Hepatocyte (in vitro differentiated cells): ENCODE results near the gene TNFRSF12A.

Experiments used
- CTCF ChIP-seq: fragments of 200-600 bp; sonication (generic); IDR thresholded peaks from 2 replicates; pipeline ENCODE4 v1.5.1; 2016; ENCODE audit warnings: antibody characterized with exemption, mild to moderate bottlenecking; ENCODE audit not compliant: poor library complexity
- EZH2 ChIP-seq: fragments of 200-600 bp; sonication (generic); IDR thresholded peaks from 2 replicates; pipeline ENCODE4 v1.6.1; 2016; ENCODE audit warnings: antibody characterized with exemption, mild to moderate bottlenecking, borderline replicate concordance

DNA sequence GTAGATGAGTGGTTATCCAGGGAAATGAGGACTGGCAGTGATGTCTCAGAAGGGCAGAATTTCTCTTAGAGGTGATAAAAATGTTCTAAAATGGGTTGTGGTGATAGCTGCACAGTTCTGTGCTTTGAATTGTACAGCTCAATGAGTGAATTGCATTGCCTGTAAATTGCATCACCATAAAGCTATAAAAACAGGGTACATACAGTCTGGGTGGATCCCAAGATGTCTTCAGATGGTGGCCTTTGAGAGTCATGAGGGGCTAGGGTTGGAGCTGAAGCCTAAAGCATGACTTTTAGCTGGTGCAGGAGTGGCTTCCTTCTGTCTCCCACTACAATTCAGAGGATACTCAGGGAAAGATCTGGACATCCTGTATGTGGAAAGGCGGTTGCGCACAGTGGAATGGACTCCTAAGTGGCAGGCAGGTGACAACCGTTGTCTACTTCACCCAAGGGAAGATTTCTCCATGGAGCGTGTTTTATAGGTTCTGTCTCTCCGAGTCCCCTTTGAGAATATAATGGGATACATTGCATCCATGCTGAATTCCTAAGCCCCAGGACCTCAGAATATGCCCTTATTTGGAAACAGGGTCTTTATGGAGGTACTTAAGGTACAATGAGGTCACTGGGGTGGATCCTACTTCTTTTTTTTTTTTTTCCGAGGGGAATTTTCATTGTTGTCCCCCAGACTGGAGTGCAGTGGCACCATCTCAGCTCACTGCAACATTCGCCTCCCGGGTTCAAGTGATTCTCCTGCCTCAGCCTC is 43.6 kb downstream of the TNFRSF12A start:
- TF ChIP-seq EZH2 (no peak), CTCF (no peak)
